AG04450 (cell line): ENCODE measurements around the gene ARL15. TPM values are rescaled to one million over a fixed set of nuclear protein-coding genes. Genes with fewer than 3 reads are reported as not detected.

Experiments used
- CTCF ChIA-PET: fragments of 300-600, 350-600 bp; formaldehyde crosslinking; extraction: SDS; loops from one replicate; lab custom pipeline; 2022; ENCODE audit warnings: antibody characterized with exemption, inconsistent platforms; lab: Charles Lee
- POLR2A ChIA-PET: fragments of 350-600 bp; formaldehyde crosslinking; extraction: SDS; loops from one replicate; lab custom pipeline; 2021; ENCODE audit warnings: antibody characterized with exemption, inconsistent platforms; lab: Yijun Ruan, JAX
- DNase-seq: peaks from one replicate; pipeline ENCODE4 v3.0.0-alpha.2; 2011; ENCODE audit warnings: low read depth, low spot score
- H3K27ac ChIP-seq: one replicate; pipeline ENCODE4 v1.5.1; 2012; ENCODE audit warnings: low read depth, low read length, control low read depth
- H3K27me3 ChIP-seq: one replicate; pipeline ENCODE4 v1.6.0; 2012; ENCODE audit warnings: low read length; ENCODE audit not compliant: control insufficient read depth, insufficient read depth
- H3K4me3 ChIP-seq: 2 replicates; pipeline ENCODE4 v1.5.1; 2011; ENCODE audit warnings: mild to moderate bottlenecking, low read depth, low read length, control low read depth
- H3K9me3 ChIP-seq: 2 replicates; pipeline ENCODE4 v1.5.1; 2012; ENCODE audit warnings: low read length; ENCODE audit not compliant: control insufficient read depth, insufficient read depth
- polyA plus RNA-seq: library from polyadenylated mRNA; depleted of rRNA; stranded (reverse); fragments of >200 nt; gene quantifications from 2 replicates; pipeline ENCODE4 v1.2.3, GENCODE V29; 2011
- TF ChIP-seq, protein P1 (sequence below): IDR thresholded peaks from 2 replicates; pipeline ENCODE4 v1.5.1; 2011; ENCODE audit warnings: low read depth, low read length, control low read depth, inconsistent platforms

The ARL15 gene
- polyA plus RNA-seq, 1 experiment = 16.0 TPM

- H3K4me3 ChIP-seq = no peak overlapping the region
- ChIA-PET POLR2A (no interaction called here), CTCF (no interaction called here)
- no peak overlapping the region for H3K27ac ChIP-seq
- no peaks in the 10 kb centered on the region for H3K9me3 ChIP-seq
- DNase-seq = no peak
- TF ChIP-seq, protein P1, sequence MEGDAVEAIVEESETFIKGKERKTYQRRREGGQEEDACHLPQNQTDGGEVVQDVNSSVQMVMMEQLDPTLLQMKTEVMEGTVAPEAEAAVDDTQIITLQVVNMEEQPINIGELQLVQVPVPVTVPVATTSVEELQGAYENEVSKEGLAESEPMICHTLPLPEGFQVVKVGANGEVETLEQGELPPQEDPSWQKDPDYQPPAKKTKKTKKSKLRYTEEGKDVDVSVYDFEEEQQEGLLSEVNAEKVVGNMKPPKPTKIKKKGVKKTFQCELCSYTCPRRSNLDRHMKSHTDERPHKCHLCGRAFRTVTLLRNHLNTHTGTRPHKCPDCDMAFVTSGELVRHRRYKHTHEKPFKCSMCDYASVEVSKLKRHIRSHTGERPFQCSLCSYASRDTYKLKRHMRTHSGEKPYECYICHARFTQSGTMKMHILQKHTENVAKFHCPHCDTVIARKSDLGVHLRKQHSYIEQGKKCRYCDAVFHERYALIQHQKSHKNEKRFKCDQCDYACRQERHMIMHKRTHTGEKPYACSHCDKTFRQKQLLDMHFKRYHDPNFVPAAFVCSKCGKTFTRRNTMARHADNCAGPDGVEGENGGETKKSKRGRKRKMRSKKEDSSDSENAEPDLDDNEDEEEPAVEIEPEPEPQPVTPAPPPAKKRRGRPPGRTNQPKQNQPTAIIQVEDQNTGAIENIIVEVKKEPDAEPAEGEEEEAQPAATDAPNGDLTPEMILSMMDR = no peak
- no peaks in the 10 kb centered on the region for H3K27me3 ChIP-seq
These were observed 14.0 kb downstream of the ARL15 start for GRCh38 chr5:54296386-54296785.

- Histone ChIP-seq H3K27me3 (no peaks in the 10 kb centered on the region), H3K27ac (no peak overlapping the region), H3K9me3 (no peaks in the 10 kb centered on the region), H3K4me3 (no peak overlapping the region)
- TF ChIP-seq, protein P1 = no peak
- ChIA-PET CTCF (no interaction called here), POLR2A (interaction anchor here (2.1 kb wide), 1 partner anchor 15 kb away, joined by 11 read pairs; the partner anchor contains the start of gene ARL15)
- no peak for DNase-seq
These were observed 14.6 kb downstream of the ARL15 start for GRCh38 chr5:54295651-54296276.

- TF ChIP-seq, protein P1 = no peak
- no peaks in the 10 kb centered on the region for H3K27me3 ChIP-seq
- POLR2A ChIA-PET = interaction anchor here (0.6 to 2.1 kb wide), 2 partner anchors 16 to 17 kb away, joined by 4 to 11 read pairs; partner anchors contain the start of gene ARL15
- no peak overlapping the region for H3K27ac ChIP-seq
- no peak overlapping the region for H3K4me3 ChIP-seq
- CTCF ChIA-PET = interaction anchor here (1.2 to 1.3 kb wide), 2 partner anchors 50 to 60 kb away, joined by 3 to 5 read pairs; no protein-coding TSS in a partner anchor
- no peaks in the 10 kb centered on the region for H3K9me3 ChIP-seq
- no peak for DNase-seq
These were observed 16.2 kb downstream of the ARL15 start for GRCh38 chr5:54294097-54294667.

GRCh38 chr5:54292866-54293265 is 17.5 kb downstream of the ARL15 start:
- no peak for DNase-seq
- CTCF ChIA-PET = no interaction called here
- Histone ChIP-seq H3K4me3 (no peak overlapping the region), H3K27me3 (no peaks in the 10 kb centered on the region), H3K9me3 (no peaks in the 10 kb centered on the region), H3K27ac (no peak overlapping the region)
- TF ChIP-seq, protein P1 = no peak
- POLR2A ChIA-PET = interaction anchor here (0.7 kb wide), 1 partner anchor 18 kb away, joined by 3 read pairs; the partner anchor contains the start of gene ARL15

DNA sequence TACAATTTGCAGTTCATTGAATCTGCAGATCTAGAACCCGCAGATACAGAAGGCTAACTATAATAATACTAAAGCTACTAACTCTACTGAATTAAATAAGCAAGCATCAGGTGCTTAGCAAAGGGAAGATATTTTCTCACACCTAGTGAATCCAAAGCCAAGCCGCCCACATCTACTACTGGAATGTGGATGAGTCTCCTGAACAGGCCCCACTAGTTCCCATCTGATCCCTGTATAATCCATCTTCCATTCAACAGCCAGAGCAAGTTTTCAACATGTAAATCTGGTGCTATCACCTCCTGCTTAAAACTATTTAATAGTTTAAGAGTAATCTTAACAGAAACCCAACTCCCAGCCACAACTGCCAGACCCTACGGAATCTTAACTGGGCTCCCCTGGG is 18.9 kb downstream of the ARL15 start:
- TF ChIP-seq, protein P1 = no peak
- no peaks in the 10 kb centered on the region for H3K27me3 ChIP-seq
- CTCF ChIA-PET = no interaction called here
- DNase-seq = no peak
- no peak overlapping the region for H3K4me3 ChIP-seq
- H3K9me3 ChIP-seq = peaks cover 4% of the 10 kb centered on the region; the same call in 1 of the 2 replicates
- no peak overlapping the region for H3K27ac ChIP-seq
- POLR2A ChIA-PET = no interaction called here
